Measurements from ENCODE around the gene TNPO1. TPM values are rescaled to one million over a fixed set of nuclear protein-coding genes. Genes with fewer than 3 reads are reported as not detected.
"Not testable (repeated sequence)": the region's sequence is repeated elsewhere in the genome, so short reads cannot be mapped to it uniquely, and the experiment has no call there.

The TNPO1 gene
- total RNA-seq: 126 TPM

- peak; percentile 94 for DNase-seq (ENCODE audit: low spot score)
Observed at GRCh38 chr5:72816284-72817075, at the start of gene TNPO1. Gene TNPO1 (plus strand): TSS chr5:72816661. CDS start chr5:72816738, 77 bp downstream.

GRCh38 chr5:72767289-72768010 lies 49.0 kb upstream of the TNPO1 start:
- no peak for DNase-seq (ENCODE audit: low spot score)

GRCh38 chr5:72770266-72770665 lies 46.2 kb upstream of the TNPO1 start:
- DNase-seq (ENCODE audit: low spot score): no peak

- no peak for DNase-seq (ENCODE audit: low spot score)
Observed at GRCh38 chr5:72776684-72777083, 39.8 kb upstream of the TNPO1 start.

GRCh38 chr5:72779520-72779919 lies 36.9 kb upstream of the TNPO1 start:
- no peak for DNase-seq (ENCODE audit: low spot score)

GRCh38 chr5:72783354-72783753 lies 33.1 kb upstream of the TNPO1 start:
- DNase-seq (ENCODE audit: low spot score): no peak

- no peak for DNase-seq (ENCODE audit: low spot score)
Observed at GRCh38 chr5:72784129-72784528, 32.3 kb upstream of the TNPO1 start.

- DNase-seq (ENCODE audit: low spot score): no peak
Observed at GRCh38 chr5:72785801-72786200, 30.7 kb upstream of the TNPO1 start.

GRCh38 chr5:72786676-72787075 lies 29.8 kb upstream of the TNPO1 start:
- no peak for DNase-seq (ENCODE audit: low spot score)

GRCh38 chr5:72788866-72789505 lies 27.5 kb upstream of the TNPO1 start:
- DNase-seq (ENCODE audit: low spot score): no peak

- no peak for DNase-seq (ENCODE audit: low spot score)
Observed at GRCh38 chr5:72790186-72790585, 26.3 kb upstream of the TNPO1 start.

GRCh38 chr5:72792662-72793061 lies 23.8 kb upstream of the TNPO1 start:
- not testable (repeated sequence) for DNase-seq (ENCODE audit: low spot score)

- no peak for DNase-seq (ENCODE audit: low spot score)
Observed at GRCh38 chr5:72796001-72796400, 20.5 kb upstream of the TNPO1 start.

GRCh38 chr5:72799721-72800120 lies 16.7 kb upstream of the TNPO1 start:
- no peak for DNase-seq (ENCODE audit: low spot score)

GRCh38 chr5:72808637-72809036 lies 7.8 kb upstream of the TNPO1 start:
- DNase-seq (ENCODE audit: low spot score): not testable (repeated sequence)

- no peak for DNase-seq (ENCODE audit: low spot score)
Observed at GRCh38 chr5:72811849-72812248, 4.6 kb upstream of the TNPO1 start.

- DNase-seq (ENCODE audit: low spot score): no peak
Observed at GRCh38 chr5:72812488-72812887, 4.0 kb upstream of the TNPO1 start.

- no peak for DNase-seq (ENCODE audit: low spot score)
Observed at GRCh38 chr5:72814104-72814503, 2.4 kb upstream of the TNPO1 start.

GRCh38 chr5:72814864-72815263 lies 1.6 kb upstream of the TNPO1 start:
- no peak for DNase-seq (ENCODE audit: low spot score)

- no peak for DNase-seq (ENCODE audit: low spot score)
Observed at GRCh38 chr5:72815580-72816283, 729 bp upstream of the TNPO1 start.

- peak; percentile 60 for DNase-seq (ENCODE audit: low spot score)
Observed at GRCh38 chr5:72817076-72817481, 618 bp downstream of the TNPO1 start.

- DNase-seq (ENCODE audit: low spot score): no peak
Observed at GRCh38 chr5:72817671-72818266, 1.3 kb downstream of the TNPO1 start.
